NCI-H446 treated with DMSO at 0.1 percent for 48 hours (cell line): ENCODE results near the gene PDE9A.

ENCODE experiments used
- DNase-seq: peaks from one replicate; lab custom pipeline; 2025; lab: John Stamatoyannopoulos, UW

The PDE9A gene

DNA sequence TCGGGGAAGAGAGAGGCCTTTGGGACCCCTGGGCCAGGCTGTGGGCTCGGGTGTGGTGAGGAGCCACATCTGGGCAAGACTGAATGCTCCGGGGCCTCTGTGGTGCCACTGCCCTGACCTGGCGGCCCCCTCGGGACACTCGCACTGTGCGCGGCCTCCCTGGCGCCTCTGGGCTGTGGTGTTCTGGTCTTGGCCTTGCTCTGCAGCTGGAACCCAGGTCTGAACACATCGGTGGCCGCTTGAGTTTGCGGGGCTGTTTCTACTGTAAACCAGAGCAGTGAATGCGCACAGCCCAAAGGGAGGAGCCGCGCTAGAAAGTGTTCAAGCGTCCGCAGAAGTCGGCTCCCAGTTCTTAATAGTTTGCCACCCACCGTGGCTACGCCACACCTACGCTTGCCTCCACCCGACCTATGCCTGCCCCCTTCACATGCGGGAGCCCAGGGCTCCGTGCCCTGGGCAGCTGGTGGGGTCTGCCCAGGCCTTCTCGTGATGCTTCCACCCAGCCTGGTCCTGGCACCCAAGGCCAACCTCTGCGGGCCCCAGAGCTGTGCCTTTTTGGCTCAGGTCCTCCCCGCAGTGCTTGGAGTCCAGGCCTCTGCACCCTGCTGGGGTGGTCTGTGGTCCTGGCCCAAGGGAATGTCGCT is 4.4 kb downstream of the PDE9A start:
- no peak for DNase-seq

DNA sequence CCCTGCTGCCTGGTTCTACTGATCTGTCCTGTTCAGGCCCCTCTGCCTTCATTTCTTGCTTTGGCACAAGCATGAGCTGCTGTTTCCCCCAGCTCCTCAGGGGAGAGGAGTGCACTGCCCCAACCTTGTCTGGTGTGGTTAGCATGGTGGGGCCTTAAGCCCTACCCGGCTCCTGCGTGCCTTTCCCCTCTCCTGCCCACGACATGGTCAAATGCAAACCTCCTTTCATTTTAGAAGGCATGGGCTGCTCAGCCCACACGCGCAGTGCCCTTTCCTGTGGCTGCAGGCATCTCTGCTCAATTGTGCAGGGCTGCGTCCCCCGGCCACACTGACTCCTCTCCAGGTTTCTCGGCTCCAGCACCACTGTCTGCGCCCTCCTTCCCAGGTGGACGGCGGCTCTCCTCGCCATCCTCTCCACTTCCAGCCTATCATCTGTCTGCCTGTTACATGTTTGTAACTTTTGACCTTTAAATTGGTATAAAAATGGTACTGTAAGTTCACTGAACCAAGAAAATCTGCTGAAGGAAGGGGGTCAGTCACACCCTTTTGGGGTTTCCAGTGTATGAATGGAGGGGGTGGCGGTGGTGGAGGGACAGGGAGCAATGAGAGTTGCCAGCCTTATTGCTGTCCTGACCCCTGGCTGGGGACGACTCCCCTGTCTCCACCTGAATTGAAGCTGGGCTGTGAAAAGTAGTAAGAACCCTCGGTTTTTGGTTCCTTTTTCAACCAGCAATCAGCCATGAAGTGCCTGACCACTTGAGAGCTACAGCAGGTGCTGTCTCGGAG is 5.1 kb downstream of the PDE9A start:
- DNase-seq = no peak

DNA sequence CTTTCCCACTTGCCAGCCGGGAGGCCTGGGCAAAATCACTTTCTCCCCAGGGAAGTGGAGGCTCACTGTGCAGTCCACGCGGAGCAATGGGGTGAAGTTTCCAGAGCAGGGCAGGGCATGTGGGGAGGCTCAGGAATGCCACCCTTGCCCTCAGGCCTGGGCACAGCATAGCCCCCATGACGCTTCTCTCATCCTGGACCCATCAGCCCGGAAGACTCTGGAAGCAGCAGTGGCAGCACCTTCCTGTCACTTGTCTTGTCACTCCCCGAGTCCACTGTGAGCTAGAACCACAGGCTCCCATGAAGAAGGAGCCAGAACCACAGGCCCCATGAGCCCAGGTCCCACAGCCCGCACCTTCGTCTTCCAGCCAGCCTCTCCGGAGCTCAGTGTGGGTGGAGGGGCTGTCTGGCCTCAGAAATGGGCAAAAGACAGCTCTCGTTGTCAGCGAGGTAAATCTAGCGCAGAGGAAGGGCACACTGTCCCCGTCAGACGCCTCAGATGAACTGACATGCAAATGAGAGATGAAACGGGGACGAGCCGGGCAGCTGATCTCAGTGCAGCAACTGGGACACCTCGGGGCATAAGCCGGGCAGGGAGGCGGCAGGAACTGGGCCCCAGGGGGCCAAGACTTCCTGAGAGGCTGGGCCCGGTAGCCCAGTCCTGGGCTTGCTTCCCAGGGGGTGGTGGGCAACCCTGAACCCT is 6.1 kb downstream of the PDE9A start:
- no peak for DNase-seq

DNA sequence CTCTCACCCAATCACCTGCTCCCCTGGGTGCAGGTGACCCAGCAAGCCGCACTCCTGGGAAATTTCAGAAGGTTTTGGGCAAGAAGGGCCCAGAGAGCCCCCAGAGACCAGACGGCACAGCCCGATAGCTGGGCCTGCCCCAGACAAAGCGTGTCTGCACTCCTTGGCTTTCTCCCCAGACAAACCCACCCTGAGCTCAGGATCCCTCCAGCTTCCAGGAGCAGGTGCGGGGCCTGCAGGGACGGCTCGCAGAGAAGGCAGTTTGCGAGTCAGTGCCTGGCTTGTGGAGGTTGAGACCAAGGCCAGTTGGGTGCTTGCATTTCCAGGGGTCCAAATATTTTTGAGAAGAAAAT is 6.7 kb downstream of the PDE9A start:
- no peak for DNase-seq

DNA sequence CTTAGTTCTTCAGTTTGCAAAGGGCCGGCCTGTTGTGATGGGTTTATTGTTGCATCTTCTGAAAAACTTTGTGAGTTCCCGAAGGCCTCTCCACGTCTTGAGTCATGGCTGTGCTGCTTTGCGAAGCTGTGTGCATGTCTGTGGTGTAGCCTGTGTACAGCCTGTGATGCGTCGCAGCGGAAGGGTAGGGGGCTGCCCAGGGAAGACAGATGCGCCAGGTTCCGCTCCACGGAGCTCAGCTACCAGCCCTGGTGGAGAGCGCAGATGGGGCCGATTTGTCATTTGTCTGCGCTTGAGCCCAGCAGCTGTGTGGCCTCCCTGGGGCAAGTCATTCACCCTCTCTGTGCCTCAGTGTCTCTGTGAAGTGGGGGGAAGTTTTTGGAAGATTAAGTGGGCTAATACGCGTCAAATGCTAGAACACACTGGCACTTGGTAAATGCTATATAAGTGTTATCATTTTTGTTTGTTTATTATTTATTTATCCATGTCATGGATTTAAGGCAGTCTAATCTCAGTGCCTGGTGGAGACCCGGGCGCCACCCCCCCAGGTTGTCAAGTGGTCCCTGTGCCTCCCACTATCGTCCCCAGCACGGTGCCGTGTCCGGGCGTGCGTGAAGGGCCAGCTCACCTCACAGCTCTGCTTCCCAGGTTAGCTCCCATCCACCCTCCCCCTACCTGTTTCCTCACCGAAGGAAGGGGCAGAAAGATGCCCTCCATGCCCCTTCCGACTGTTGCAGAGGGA is 8.4 kb downstream of the PDE9A start:
- peak; percentile 69 for DNase-seq

DNA sequence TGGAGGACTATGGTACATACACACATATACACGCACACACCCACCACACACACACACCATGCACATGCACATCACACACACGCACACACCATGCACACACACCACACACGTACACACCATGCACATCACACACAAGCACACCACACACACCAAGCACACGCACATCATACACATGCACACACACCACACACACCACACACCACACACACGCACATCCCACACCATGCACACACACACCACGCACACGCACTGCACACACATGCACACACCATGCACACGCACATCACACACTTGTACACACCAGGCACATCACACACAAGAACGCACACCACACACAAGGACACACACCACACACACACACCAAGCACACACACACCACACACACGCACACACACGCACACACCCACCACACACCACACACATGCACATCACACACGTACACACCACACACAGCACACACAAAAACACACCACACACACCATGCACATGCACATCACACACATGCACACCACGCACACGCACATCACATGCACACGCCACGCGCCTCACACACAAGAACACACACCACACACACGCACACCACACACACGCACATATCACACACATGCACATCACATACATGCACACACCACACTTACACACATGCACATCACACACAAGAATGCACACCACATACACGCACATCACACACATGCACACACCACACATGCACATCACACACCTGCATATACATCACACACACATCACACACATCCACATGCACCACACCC is 9.2 kb downstream of the PDE9A start:
- DNase-seq = no peak

DNA sequence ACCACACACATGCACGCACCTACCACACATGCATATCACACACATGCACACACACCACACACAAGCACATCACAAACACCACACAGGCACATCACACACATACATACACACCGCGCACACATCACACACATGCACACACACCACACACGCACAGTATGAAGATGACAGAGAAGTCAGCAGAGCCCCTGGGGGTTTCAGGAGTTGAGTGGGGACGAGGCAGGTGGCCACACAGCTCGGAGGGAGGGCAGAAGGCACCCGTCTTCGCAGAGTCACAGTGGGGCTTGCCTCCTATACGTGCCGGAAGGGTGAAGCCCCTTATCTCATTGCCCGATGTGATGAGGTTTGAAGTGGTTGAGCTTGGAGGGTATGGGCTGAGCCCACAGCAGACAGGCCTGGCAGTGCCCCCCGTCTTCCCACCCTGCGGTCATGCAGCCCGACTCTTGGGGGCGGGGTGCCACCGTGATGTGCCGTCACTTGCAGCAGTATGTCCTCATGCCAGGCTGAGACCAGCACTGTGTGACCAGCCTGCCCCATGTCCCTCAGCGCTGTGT is 9.9 kb downstream of the PDE9A start:
- no peak for DNase-seq

DNA sequence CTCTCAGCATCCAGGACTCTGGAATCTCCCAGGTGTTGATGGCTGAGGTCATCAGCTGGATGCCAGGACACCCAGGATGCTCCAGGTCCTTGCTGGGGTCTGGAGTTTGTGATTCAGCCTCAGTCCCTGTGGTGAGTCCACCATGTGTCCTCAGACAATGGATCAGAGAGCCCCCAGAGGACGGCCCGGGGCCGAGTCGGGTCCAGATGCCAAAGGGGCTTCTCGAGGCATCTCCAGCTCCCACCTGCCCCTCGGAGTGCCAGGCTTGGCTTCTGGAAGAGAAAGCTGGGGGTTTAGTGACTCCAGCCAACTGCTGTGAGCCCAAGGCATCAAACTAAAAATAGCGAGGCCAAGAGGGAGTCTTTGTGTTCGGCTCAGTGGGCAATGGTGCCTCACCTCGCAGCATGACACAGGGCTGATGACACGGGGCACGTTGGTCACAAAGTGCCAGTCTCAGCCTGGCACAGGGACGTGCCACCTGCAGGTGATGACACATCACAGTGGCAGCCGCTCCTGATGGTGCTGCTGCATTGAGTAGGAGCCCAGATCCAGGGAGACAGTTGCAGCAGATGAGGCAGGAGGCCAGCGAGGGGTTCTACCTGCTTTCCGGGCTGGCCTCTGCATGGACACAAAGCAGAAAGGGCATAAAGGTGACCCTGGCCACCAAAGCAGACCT is 10.6 kb downstream of the PDE9A start:
- peak; percentile 17 for DNase-seq

DNA sequence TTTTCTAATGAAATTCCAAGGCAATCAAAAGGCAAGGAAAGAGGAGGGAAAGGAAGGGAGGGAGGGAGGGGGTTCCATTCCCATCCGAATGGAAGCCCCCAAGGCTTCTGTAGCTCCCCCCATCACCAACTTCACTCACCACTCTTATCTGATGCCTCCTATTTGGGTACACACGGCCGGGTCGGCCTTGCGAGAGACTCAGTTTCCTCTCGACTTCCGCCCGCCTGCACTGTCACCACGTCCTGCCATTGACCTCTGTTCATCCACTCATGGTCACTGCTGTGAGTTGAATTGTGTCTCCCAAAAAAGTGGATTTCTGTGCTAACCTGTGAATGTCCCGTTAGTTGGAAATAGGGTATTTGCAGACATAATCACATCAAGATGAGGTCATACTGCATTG is 11.2 kb downstream of the PDE9A start:
- DNase-seq = no peak

DNA sequence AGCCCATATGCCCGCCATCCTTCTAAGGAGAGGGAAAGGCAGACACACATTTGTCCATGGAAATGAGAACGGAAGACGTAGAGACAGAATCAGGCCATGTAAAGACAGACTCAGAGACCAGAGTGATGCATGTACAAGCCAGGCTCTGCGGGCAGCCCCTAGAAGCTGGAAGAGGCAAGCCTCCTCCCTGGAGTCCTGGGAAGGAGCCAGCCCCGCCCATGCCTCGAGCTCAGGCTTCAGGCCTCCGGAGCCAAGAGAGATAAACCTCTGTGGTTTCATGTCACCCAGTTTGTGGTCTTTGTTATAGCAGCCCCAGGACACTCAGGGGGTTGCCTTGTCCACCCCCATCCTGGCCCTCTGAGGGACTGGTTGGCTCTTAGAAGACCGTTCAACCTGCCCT is 11.6 kb downstream of the PDE9A start:
- DNase-seq = peak; percentile 45

DNA sequence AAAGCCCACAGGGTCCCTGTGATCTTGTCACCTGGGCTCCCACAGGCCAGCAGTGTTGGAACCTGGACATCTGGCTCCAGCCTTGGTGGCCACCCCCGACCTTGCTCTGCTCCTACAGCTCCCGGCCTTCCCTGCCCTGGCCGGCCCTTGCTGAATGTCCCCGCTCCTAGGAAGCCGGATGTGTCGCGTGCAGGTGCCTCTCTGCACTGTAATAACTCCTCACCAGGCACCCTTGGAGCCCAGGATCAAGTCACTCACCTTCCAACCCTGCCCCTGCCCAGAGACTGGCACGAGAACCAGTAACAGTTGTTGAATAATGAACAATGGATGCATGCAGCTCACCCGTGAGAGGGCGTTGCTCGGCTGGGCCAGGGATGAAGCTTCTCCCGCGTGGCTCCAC is 12.1 kb downstream of the PDE9A start:
- DNase-seq = no peak

DNA sequence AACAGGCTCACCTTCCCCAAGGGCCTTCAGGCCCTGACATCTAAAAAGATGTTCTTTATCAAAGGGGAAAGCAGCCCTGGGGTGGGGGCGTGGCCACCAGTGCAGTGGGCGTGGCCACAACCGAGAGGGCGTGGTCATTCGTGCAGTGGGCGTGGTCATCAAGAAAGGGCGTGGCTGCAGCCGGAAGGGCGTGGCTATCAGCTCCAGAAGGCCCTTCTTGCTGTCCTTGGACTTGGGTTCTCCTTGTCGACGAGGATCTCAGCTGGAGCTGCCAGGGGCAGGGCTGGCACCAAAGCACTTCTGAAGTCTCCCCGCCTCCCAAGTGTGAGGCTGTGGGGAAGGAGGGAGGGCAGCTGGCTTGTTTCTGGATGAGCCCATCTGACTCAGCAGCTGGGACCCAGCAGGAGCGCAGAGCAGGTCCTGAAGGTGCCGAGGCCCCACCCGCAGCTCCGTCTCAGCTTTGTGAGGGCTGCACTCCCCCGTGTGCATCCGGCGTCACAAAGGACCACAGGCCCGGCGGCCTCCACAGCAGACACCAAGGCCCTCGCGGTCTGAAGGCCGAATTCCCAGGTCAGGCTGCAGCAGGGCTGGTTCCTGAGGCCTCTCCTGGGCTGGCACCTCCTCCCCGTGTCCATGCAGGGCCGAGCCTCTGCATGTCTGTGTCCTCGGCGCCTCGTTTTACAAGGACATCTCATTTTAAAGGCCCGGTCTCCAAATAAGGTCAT is 12.8 kb downstream of the PDE9A start:
- peak; percentile 8 for DNase-seq

DNA sequence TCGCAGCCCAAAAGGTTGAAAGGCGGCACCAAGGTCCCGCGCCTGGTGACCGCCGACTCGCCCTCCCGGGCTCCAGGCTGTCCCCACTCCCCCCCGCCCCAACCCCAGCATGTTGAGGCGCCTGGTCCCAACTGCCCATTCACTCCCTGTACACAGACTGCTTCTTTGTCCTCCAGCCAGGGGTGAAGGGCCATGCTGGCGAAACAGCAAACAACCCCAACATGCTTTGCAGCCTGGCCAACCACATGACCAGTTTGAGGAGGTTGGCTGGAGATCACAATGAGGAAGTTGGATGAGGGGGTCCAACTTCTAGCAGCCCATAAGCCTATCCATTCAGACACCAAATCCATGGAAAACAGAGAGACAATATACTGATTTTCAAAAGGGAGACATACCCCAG is 13.5 kb downstream of the PDE9A start:
- DNase-seq = no peak

DNA sequence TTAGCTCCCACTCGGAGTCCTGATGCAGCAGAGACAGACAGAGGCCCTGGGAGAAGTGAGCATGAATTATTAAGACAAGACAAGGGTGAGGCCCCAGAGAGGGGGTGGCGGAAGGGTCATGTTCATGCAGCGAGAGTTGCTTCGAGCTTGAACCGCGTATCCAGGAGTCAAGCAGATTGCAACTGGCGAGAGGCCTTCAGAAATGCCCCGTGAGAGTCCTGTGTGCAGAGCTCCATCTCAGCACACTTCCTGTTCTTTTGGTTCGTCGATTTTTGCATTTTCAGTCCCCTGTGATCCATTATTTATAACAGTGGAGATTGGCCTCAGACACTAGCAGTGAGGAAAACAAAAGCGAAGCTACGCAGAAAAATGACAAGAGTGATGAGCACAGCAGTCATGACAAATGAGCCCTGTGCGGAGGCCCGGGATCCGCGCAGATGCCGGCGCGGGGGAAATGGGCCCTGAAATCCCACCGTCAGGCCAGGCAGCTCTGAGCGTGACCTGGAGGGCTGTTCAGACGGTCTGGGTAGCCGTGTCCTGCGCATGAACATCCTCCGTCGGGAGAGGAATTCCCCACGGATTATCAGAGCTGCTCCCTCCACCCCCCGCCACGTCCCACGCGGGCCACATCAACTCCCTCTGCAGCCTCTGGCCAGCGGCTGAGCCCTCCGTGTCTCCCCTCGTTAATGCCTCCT is 15.0 kb downstream of the PDE9A start:
- DNase-seq = no peak

DNA sequence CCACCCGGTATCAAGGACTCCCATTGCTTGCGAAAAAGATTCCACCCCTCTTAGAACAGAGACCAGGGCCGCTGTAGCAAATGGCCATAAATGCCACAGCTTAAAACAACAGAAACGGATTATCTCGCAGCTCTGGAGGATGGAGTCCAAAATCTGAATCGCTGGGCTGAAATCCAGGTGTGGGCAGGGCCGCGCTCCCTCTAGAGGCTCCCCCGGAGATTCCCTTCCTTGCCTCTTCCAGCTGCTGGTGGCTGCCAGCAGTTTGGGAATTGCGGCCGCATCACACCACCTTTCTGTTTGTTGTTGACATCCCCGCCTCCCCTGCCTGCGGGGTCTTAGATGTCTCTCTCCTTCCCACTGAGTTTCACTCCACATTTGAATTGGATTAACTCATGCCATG is 15.6 kb downstream of the PDE9A start:
- DNase-seq = no peak

DNA sequence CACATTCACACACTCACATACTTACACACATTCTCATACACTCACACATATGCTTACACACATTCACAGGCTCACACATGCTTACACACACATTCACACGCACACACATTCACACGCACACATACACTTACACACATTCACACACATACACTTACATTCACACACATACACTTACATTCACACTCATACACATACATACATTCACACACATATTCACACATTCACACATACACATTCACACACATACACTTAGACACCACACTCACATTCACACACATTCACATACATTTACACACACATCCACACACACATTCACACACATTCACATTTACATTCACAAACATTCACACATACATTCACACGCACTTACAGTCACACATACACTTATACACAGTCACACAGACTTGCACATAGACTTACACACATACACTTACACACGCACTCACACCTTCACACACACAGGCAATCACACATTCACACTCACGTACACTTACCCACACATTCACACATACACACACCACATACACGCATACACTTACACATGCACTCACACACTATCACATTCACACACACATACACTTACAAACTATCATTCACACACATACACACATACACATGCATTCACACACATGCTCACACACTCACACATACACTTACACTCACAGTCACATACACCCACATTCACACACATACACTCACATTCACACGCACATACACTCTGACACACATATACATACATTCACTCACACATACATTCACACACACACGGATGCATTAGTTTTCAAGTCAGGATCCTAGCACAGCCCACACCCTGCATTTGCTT is 16.8 kb downstream of the PDE9A start:
- no peak for DNase-seq

DNA sequence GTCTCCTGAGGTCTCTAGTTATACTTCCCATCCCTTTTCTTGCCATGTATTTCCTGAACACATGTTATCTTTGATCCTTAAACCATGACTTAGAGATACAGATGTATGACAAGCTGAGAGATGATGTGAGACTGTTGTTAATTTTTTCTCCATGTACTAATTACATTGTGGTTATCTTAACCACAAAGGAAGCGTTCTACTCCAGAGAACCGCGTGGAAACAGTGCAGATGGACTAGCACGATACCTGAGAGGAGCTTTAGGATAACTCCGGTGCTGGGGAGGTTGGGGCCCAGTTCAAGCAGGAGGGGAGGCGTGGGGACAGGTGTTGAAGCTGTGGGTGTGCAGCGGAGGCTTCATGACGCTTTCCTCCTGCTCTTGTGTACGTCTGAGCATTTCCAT is 17.5 kb downstream of the PDE9A start:
- no peak for DNase-seq

DNA sequence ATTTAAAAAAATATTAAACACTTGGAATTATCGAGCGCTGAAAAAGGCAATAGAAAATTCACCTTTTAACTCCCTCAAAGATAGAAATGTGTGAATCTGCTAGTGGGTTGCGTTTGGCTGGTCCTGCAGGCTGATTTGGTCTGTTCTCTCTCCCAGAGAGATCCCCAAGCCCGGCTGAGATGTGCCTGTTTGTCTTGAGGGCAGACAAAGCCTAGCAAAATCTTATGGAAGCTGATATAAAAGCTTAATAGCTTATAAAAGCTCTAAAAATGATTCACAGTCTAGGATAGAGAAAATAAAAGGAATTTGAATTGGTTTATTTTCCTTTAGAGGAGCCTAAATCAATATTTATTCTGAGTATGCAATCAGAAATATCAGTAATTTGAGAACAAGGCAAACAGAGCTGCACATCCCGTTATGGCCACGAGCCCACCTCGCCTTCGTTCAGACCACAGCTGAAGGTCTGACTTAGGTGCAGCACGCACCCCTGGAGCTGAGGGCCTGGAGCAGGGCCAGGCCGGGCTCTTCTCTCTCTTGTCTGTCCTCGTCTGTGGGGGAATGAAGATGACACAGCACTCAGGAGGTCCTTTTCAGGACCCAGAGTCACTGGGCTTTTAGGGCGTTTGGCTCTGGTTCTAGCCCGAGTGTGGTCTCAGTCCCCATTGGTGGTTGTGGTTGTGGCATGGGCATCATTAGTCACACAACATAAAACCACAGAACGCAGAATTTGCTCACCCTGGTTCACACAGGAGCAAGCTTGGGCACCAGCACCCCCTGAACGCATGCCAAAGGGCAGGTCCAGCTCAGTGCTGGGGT is 18.6 kb downstream of the PDE9A start:
- no peak for DNase-seq
